Activated gamma-delta T cell treated with anti-CD3 and anti-CD28 coated beads, Interleukin-2, amount 50 U/mL, for 16 hours (primary cell): Measurements from ENCODE around the gene CHML.
A peak's percentile ranks its signal among the peaks of the same experiment; 100 is the strongest.
"Not testable (repeated sequence)": the region's sequence is repeated elsewhere in the genome, so short reads cannot be mapped to it uniquely, and the experiment has no call there.

ENCODE experiments used
- DNase-seq: peaks from one replicate; pipeline ENCODE4 v3.0.0-alpha.2; 2020; ENCODE audit warnings: low read depth

CHML gene

GRCh38 chr1:241640149-241640866 is at the start of gene CHML, which contains the start of gene OPN3:
Gene CHML, minus strand, starts transcription at chr1:241640369. Its CDS starts 4,603 bp downstream, at chr1:241635766.
Gene OPN3, minus strand, starts transcription at chr1:241640369. Its CDS starts 115 bp downstream, at chr1:241640254.
- DNase-seq: peak; percentile 81

GRCh38 chr1:241688940-241689368 is 48.8 kb upstream of the CHML start:
- no peak for DNase-seq

- no peak for DNase-seq
Observed at GRCh38 chr1:241684108-241684507, 43.9 kb upstream of the CHML start.

- DNase-seq: no peak
Observed at GRCh38 chr1:241682921-241683320, 42.8 kb upstream of the CHML start.

GRCh38 chr1:241681861-241682448 is 41.8 kb upstream of the CHML start:
- not testable (repeated sequence) for DNase-seq

- DNase-seq: no peak
Observed at GRCh38 chr1:241679961-241680360, 39.8 kb upstream of the CHML start.

GRCh38 chr1:241679404-241679803 is 39.2 kb upstream of the CHML start:
- no peak for DNase-seq

- DNase-seq: no peak
Observed at GRCh38 chr1:241678536-241678935, 38.4 kb upstream of the CHML start.

- peak; percentile 7 for DNase-seq
Observed at GRCh38 chr1:241677201-241677600, 37.0 kb upstream of the CHML start.

- DNase-seq: no peak
Observed at GRCh38 chr1:241675983-241676382, 35.8 kb upstream of the CHML start.

GRCh38 chr1:241674805-241675384 is 34.7 kb upstream of the CHML start:
- no peak for DNase-seq

- DNase-seq: no peak
Observed at GRCh38 chr1:241672301-241672700, 32.1 kb upstream of the CHML start.

- DNase-seq: no peak
Observed at GRCh38 chr1:241666419-241666818, 26.2 kb upstream of the CHML start.

GRCh38 chr1:241660424-241660972 is 20.3 kb upstream of the CHML start:
- no peak for DNase-seq

- not testable (repeated sequence) for DNase-seq
Observed at GRCh38 chr1:241659016-241659415, 18.8 kb upstream of the CHML start.

GRCh38 chr1:241658081-241658793 is 18.1 kb upstream of the CHML start:
- DNase-seq: no peak

GRCh38 chr1:241654641-241655040 is 14.5 kb upstream of the CHML start:
- no peak for DNase-seq

- no peak for DNase-seq
Observed at GRCh38 chr1:241654019-241654418, 13.8 kb upstream of the CHML start.

- no peak for DNase-seq
Observed at GRCh38 chr1:241652012-241652411, 11.8 kb upstream of the CHML start, which contains the start of gene WDR64. Gene WDR64, plus strand, starts transcription at chr1:241652281. Its CDS starts 204 bp downstream, at chr1:241652485.

- no peak for DNase-seq
Observed at GRCh38 chr1:241648159-241648558, 8.0 kb upstream of the CHML start.

GRCh38 chr1:241647658-241648057 is 7.5 kb upstream of the CHML start:
- DNase-seq: no peak

- no peak for DNase-seq
Observed at GRCh38 chr1:241646201-241646600, 6.0 kb upstream of the CHML start.
